ENCODE results near the gene NDUFS7. TPM values are rescaled to one million over a fixed set of nuclear protein-coding genes. Genes with fewer than 3 reads are reported as not detected.
A peak's percentile ranks its signal among the peaks of the same experiment; 100 is the strongest.

Gene NDUFS7
- total RNA-seq, 1 donor from 2014 or later, result 98.8 TPM

GRCh38 chr19:1393841-1394240, 10.1 kb downstream of the NDUFS7 start:
- no peaks in the 10 kb centered on the region for H3K9me3 Mint-ChIP-seq
- peaks cover 16% of the 10 kb centered on the region for H3K36me3 Mint-ChIP-seq (ENCODE audit: low read depth)
- DNase-seq (ENCODE audit: low spot score), result no peak
- no peak overlapping the region for H3K27ac Mint-ChIP-seq
- H3K27me3 Mint-ChIP-seq (ENCODE audit: insufficient read depth), result no peaks in the 10 kb centered on the region
- no peaks in the 10 kb centered on the region for H3K4me1 Mint-ChIP-seq (ENCODE audit: low read depth)
- no peak overlapping the region for H3K4me3 Mint-ChIP-seq
- intact Hi-C loops (cut with micrococcal nuclease), result no loop called here

DNA sequence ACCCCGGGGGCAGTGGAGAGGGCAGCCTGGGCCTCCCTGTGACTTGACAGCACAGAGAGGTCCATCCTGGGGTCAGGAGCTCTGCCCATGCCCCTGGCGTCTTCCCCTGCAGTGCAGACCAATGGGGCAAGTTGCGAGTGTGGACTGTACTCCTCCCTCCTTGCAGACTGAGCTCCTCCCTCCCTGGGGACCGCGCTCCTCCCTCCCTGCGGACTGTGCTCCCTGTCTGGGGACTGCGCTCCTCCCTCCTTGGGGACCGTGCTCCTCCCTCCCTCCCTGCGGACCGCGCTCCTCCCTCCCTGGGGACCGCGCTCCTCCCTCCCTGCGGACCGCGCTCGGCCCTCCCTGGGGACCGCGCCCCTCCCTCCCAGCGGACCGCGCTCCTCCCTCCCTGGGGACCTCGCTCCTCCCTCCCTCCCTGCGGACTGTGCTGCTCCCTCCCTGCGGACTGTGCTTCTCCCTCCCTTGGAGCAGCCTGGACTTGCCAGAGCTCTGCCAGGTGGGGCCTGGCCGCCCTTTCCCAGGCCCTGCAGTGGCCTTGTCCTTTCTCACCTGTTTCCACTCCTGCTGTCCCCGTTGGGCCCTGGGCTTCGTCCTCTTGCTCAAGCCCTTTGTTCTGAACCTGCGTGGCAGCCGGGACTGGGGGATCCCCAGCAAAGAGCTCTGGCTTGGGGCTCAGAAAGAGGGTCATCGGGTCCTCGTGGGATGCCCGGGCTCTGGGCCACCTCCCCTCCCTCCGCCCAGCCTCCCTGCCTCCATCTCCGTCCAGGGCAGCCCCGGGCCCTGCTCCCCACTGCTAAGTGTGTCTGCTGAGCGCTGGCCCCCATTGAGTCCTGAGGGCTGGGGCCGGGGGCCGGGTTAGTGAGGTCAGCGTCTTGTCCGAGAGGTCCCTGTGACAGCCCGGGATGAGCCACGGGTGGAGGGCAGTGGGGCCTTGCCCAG, 10.8 kb downstream of the NDUFS7 start:
- Mint-ChIP-seq H3K36me3 (ENCODE audit: low read depth) (peaks cover 14% of the 10 kb centered on the region), H3K4me1 (ENCODE audit: low read depth) (no peaks in the 10 kb centered on the region), H3K9me3 (no peaks in the 10 kb centered on the region), H3K4me3 (no peak overlapping the region), H3K27ac (no peak overlapping the region), H3K27me3 (ENCODE audit: insufficient read depth) (no peaks in the 10 kb centered on the region)
- no peak for DNase-seq (ENCODE audit: low spot score)
- intact Hi-C loops (cut with micrococcal nuclease), result no loop called here

GRCh38 chr19:1395194-1396018, 11.7 kb downstream of the NDUFS7 start:
- H3K4me3 Mint-ChIP-seq, result no peak overlapping the region
- H3K4me1 Mint-ChIP-seq (ENCODE audit: low read depth), result no peaks in the 10 kb centered on the region
- peaks cover 11% of the 10 kb centered on the region for H3K36me3 Mint-ChIP-seq (ENCODE audit: low read depth)
- DNase-seq (ENCODE audit: low spot score), result no peak
- intact Hi-C loops (cut with micrococcal nuclease), result no loop called here
- H3K27me3 Mint-ChIP-seq (ENCODE audit: insufficient read depth), result no peaks in the 10 kb centered on the region
- no peak overlapping the region for H3K27ac Mint-ChIP-seq
- H3K9me3 Mint-ChIP-seq, result no peaks in the 10 kb centered on the region

GRCh38 chr19:1396019-1396767, 12.5 kb downstream of the NDUFS7 start:
- intact Hi-C loops (cut with micrococcal nuclease), result no loop called here
- Mint-ChIP-seq H3K9me3 (no peaks in the 10 kb centered on the region), H3K27ac (no peak overlapping the region), H3K27me3 (ENCODE audit: insufficient read depth) (no peaks in the 10 kb centered on the region), H3K4me3 (no peak overlapping the region), H3K4me1 (ENCODE audit: low read depth) (no peaks in the 10 kb centered on the region), H3K36me3 (ENCODE audit: low read depth) (peaks cover 7% of the 10 kb centered on the region)
- DNase-seq (ENCODE audit: low spot score), result no peak

- Mint-ChIP-seq H3K27me3 (ENCODE audit: insufficient read depth) (no peaks in the 10 kb centered on the region), H3K4me3 (no peak overlapping the region), H3K9me3 (no peaks in the 10 kb centered on the region), H3K4me1 (ENCODE audit: low read depth) (no peaks in the 10 kb centered on the region), H3K27ac (no peak overlapping the region), H3K36me3 (ENCODE audit: low read depth) (peaks cover 5% of the 10 kb centered on the region)
- intact Hi-C loops (cut with micrococcal nuclease), result no loop called here
- no peak for DNase-seq (ENCODE audit: low spot score)
Measured at GRCh38 chr19:1396768-1397679, 13.3 kb downstream of the NDUFS7 start.

DNA sequence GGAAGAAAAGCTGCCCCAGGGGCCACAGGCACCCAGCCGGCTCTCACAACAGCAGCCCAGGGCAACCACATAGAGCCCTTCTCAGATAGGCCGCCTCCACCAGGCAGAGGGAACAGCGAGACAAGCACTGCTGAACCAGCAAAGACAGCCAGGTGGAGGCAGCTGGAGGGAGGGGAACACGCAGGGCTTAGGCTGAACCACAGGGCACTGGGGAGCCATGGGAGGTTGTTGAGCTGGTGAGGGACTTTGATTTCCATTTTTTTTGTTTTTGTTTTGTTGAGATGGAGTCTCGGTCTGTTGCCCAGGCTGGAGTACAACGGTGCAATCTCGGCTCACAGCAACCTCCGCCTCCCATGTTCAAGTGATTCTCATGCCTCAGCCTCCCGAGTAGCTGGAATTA, 14.1 kb downstream of the NDUFS7 start:
- Mint-ChIP-seq H3K9me3 (no peaks in the 10 kb centered on the region), H3K27ac (no peak overlapping the region), H3K27me3 (ENCODE audit: insufficient read depth) (peaks cover 2% of the 10 kb centered on the region), H3K4me1 (ENCODE audit: low read depth) (peaks cover 3% of the 10 kb centered on the region), H3K36me3 (ENCODE audit: low read depth) (no peaks in the 10 kb centered on the region), H3K4me3 (no peak overlapping the region)
- no peak for DNase-seq (ENCODE audit: low spot score)
- intact Hi-C loops (cut with micrococcal nuclease), result no loop called here

DNA sequence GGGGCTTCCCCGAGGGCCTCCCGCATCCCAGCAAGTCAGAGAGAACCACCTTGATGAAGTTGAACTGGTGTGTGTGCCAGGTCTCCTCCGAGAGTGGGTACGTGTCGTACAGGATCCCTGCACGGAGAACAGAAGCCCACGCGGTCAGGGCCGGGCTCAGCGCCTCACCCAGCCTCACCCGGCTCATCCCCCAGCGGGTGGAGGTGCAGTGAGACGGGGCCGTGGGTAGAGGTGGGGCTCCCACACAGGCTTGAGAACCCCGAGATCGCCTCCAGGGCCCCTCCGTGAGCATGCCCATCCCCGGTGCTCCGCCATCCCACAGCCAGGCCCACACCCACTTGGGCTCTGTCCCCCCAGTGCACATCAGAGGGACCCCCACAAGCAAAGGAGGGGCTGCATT, 15.4 kb downstream of the NDUFS7 start:
- H3K36me3 Mint-ChIP-seq (ENCODE audit: low read depth), result no peaks in the 10 kb centered on the region
- peaks cover 5% of the 10 kb centered on the region for H3K4me1 Mint-ChIP-seq (ENCODE audit: low read depth)
- H3K9me3 Mint-ChIP-seq, result no peaks in the 10 kb centered on the region
- H3K27me3 Mint-ChIP-seq (ENCODE audit: insufficient read depth), result peaks cover 7% of the 10 kb centered on the region
- DNase-seq (ENCODE audit: low spot score), result no peak
- no peak overlapping the region for H3K27ac Mint-ChIP-seq
- intact Hi-C loops (cut with micrococcal nuclease), result no loop called here
- peak overlapping the region; percentile 60 for H3K4me3 Mint-ChIP-seq

DNA sequence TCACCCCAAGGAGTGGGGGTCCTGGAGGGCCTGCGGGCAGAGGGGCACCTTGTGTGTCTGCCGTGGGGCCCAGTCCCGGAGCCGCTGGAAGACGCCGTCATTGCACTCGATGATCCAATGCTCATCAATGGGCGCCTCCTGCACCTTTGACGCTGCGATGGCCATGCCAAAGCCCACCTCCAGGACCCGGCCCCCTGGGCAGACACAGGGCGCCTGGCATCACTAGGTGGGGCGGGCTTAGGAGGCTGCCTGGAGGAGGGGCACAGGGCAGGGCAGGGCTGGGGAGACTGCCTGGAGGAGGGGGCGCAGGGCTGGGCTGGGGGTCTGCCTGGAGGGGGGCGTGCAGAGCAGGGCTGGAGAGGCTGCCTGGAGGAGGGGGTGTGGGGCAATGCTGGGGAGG, 16.0 kb downstream of the NDUFS7 start:
- peaks cover 7% of the 10 kb centered on the region for H3K27me3 Mint-ChIP-seq (ENCODE audit: insufficient read depth)
- H3K27ac Mint-ChIP-seq, result no peak overlapping the region
- H3K36me3 Mint-ChIP-seq (ENCODE audit: low read depth), result no peaks in the 10 kb centered on the region
- DNase-seq (ENCODE audit: low spot score), result no peak
- H3K4me1 Mint-ChIP-seq (ENCODE audit: low read depth), result peaks cover 5% of the 10 kb centered on the region
- no peak overlapping the region for H3K4me3 Mint-ChIP-seq
- H3K9me3 Mint-ChIP-seq, result no peaks in the 10 kb centered on the region
- intact Hi-C loops (cut with micrococcal nuclease), result no loop called here

DNA sequence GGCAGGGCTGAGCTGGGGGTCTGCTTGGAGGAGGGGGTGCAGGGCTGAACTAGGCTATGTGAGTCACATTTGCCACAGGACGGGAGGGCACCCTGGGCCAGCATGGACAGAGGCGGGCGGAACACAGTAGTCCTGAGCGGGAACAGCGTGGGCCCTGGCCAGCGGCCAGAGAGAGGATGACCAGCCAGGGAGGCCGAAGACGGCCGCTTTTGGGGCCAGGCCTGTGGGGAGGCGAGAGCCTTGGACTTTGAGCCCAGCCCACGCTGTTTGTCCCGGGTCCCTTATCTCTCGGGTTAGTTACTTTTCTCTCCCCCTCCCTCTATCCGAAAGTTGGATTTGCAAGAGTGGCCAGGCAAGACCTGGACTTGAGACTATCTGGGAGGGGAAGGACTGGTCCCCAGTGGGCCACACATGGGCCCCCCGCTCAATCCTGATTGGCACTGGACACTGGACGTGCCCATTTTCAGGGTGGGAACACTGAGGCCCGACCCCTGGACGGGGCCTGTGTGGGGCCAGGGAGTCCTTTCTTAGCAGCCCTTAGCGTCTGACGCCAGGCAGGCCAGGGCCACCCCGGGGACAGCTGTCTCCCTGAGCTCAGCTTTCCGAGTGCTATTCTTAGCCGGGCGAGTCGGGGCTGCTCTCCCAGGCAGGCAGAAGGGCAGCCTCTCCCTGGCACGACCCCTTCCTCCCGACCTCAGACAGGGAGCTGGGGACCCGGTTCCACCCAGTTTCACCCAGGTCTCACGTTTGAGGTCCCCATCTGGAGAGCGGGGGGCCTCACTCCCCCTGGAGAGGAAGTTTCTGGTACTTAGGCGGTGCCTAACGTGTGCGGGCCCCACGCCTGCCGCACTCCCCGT, 16.8 kb downstream of the NDUFS7 start:
- DNase-seq (ENCODE audit: low spot score), result no peak
- intact Hi-C loops (cut with micrococcal nuclease), result no loop called here
- Mint-ChIP-seq H3K36me3 (ENCODE audit: low read depth) (no peaks in the 10 kb centered on the region), H3K27ac (no peak overlapping the region), H3K4me1 (ENCODE audit: low read depth) (peaks cover 5% of the 10 kb centered on the region), H3K27me3 (ENCODE audit: insufficient read depth) (peaks cover 7% of the 10 kb centered on the region), H3K9me3 (no peaks in the 10 kb centered on the region), H3K4me3 (peak overlapping the region; percentile 73)

GRCh38 chr19:1401138-1401888, 17.6 kb downstream of the NDUFS7 start, which contains the start of gene GAMT:
TSS of gene GAMT (minus strand) at chr19:1401542. CDS start at chr19:1401476, 66 bp downstream.
- Mint-ChIP-seq H3K36me3 (ENCODE audit: low read depth) (no peaks in the 10 kb centered on the region), H3K27me3 (ENCODE audit: insufficient read depth) (peaks cover 7% of the 10 kb centered on the region), H3K27ac (no peak within 1 kb of the TSS), H3K4me1 (ENCODE audit: low read depth) (peaks cover 5% of the 10 kb centered on the region), H3K9me3 (no peaks in the 10 kb centered on the region), H3K4me3 (peak within 1 kb of the TSS; percentile 73)
- peak; percentile 54 for DNase-seq (ENCODE audit: low spot score)
- intact Hi-C loops (cut with micrococcal nuclease), result no loop called here

- DNase-seq (ENCODE audit: low spot score), result no peak
- no peak overlapping the region for H3K27ac Mint-ChIP-seq
- H3K4me1 Mint-ChIP-seq (ENCODE audit: low read depth), result peaks cover 10% of the 10 kb centered on the region
- no peaks in the 10 kb centered on the region for H3K9me3 Mint-ChIP-seq
- H3K27me3 Mint-ChIP-seq (ENCODE audit: insufficient read depth), result peaks cover 7% of the 10 kb centered on the region
- no peaks in the 10 kb centered on the region for H3K36me3 Mint-ChIP-seq (ENCODE audit: low read depth)
- intact Hi-C loops (cut with micrococcal nuclease), result no loop called here
- peak overlapping the region; percentile 51 for H3K4me3 Mint-ChIP-seq
Measured at GRCh38 chr19:1401889-1402217, 18.1 kb downstream of the NDUFS7 start.
